ENCODE data around the gene DNAJA3.
"Not testable (repeated sequence)": the region's sequence is repeated elsewhere in the genome, so short reads cannot be mapped to it uniquely, and the experiment has no call there.

The DNAJA3 gene

GRCh38 chr16:4393240-4393600, 32.4 kb upstream of the DNAJA3 start:
- no peak for TF ChIP-seq CTCF (conservative IDR thresholded peaks at IDR 0.05; ENCODE audit: low read depth, low read length)

GRCh38 chr16:4393850-4394249, 31.8 kb upstream of the DNAJA3 start:
- DNase-seq (ENCODE audit: low read depth), result not testable (repeated sequence)

More at GRCh38 chr16:4393240-4393600, 32.4 kb upstream of the DNAJA3 start:
- no peak overlapping the region for H3K4me3 ChIP-seq (ENCODE audit: low read depth, low read length)
- DNase-seq (ENCODE audit: low read depth), result no peak

GRCh38 chr16:4395055-4395726, 30.5 kb upstream of the DNAJA3 start:
- no peak for TF ChIP-seq CTCF (conservative IDR thresholded peaks at IDR 0.05; ENCODE audit: low read depth, low read length)
- DNase-seq (ENCODE audit: low read depth), result no peak
- H3K4me3 ChIP-seq (ENCODE audit: low read depth, low read length), result no peak overlapping the region

More at GRCh38 chr16:4393850-4394249, 31.8 kb upstream of the DNAJA3 start:
- not testable (repeated sequence) for H3K4me3 ChIP-seq (ENCODE audit: low read depth, low read length)

- H3K4me3 ChIP-seq (ENCODE audit: low read depth, low read length), result no peak overlapping the region
- DNase-seq (ENCODE audit: low read depth), result no peak
- TF ChIP-seq CTCF (conservative IDR thresholded peaks at IDR 0.05; ENCODE audit: low read depth, low read length), result no peak
These were observed 26.5 kb upstream of the DNAJA3 start for GRCh38 chr16:4399001-4399730.

- DNase-seq (ENCODE audit: low read depth), result no peak
- no peak for TF ChIP-seq CTCF (conservative IDR thresholded peaks at IDR 0.05; ENCODE audit: low read depth, low read length)
- no peak overlapping the region for H3K4me3 ChIP-seq (ENCODE audit: low read depth, low read length)
These were observed 24.6 kb upstream of the DNAJA3 start for GRCh38 chr16:4401094-4401501.

- TF ChIP-seq CTCF (conservative IDR thresholded peaks at IDR 0.05; ENCODE audit: low read depth, low read length), result no peak
- no peak overlapping the region for H3K4me3 ChIP-seq (ENCODE audit: low read depth, low read length)
- DNase-seq (ENCODE audit: low read depth), result no peak
These were observed 24.2 kb upstream of the DNAJA3 start for GRCh38 chr16:4401510-4401909.

GRCh38 chr16:4402439-4403132, 23.1 kb upstream of the DNAJA3 start:
- H3K4me3 ChIP-seq (ENCODE audit: low read depth, low read length), result peak overlapping the region; percentile 52
- DNase-seq (ENCODE audit: low read depth), result peak; percentile 80
- peak; percentile 78 for TF ChIP-seq CTCF (conservative IDR thresholded peaks at IDR 0.05; ENCODE audit: low read depth, low read length)

Data from choroid plexus epithelial cell (primary cell).